ENCODE measurements around the gene ORC4. TPM values are rescaled to one million over a fixed set of nuclear protein-coding genes. Genes with fewer than 3 reads are reported as not detected.
A peak's percentile ranks its signal among the peaks of the same experiment; 100 is the strongest.
"Not testable (repeated sequence)": the region's sequence is repeated elsewhere in the genome, so short reads cannot be mapped to it uniquely, and the experiment has no call there.

Gene ORC4
- total RNA-seq, 6 experiments from 2014 or later: 26.2 to 35.4 (median 32.8) TPM

- H3K27me3 Mint-ChIP-seq (ENCODE audit: insufficient read depth): no peaks in the 10 kb centered on the region
- peak; percentile 54 for DNase-seq
- TF ChIP-seq CTCF (IDR thresholded peaks at IDR 0.05): no peak
- peak within 1 kb of the TSS; percentile 83 for H3K27ac Mint-ChIP-seq
- H3K36me3 Mint-ChIP-seq (ENCODE audit: low read depth): no peaks in the 10 kb centered on the region; the same call in 1 of the 2 replicates
- peak within 1 kb of the TSS; percentile 99 for H3K4me3 Mint-ChIP-seq
- H3K9me3 Mint-ChIP-seq: no peaks in the 10 kb centered on the region
- H3K4me1 Mint-ChIP-seq (ENCODE audit: low read depth): peaks cover 44% of the 10 kb centered on the region
Observed at GRCh38 chr2:148021059-148021861, 723 bp upstream of the ORC4 start, which contains the start of gene MBD5. TSS of gene MBD5 (plus strand) at chr2:148021091.

- TF ChIP-seq CTCF (IDR thresholded peaks at IDR 0.05): no peak
- no peaks in the 10 kb centered on the region for H3K36me3 Mint-ChIP-seq (ENCODE audit: low read depth)
- no peak overlapping the region for H3K27ac Mint-ChIP-seq
- no peaks in the 10 kb centered on the region for H3K27me3 Mint-ChIP-seq (ENCODE audit: insufficient read depth)
- DNase-seq: no peak
- H3K4me3 Mint-ChIP-seq: no peak overlapping the region
- no peaks in the 10 kb centered on the region for H3K9me3 Mint-ChIP-seq
- H3K4me1 Mint-ChIP-seq (ENCODE audit: low read depth): peaks cover 22% of the 10 kb centered on the region
Observed at GRCh38 chr2:148014616-148015015, 5.9 kb downstream of the ORC4 start.

- TF ChIP-seq CTCF (IDR thresholded peaks at IDR 0.05): no peak
- H3K4me3 Mint-ChIP-seq: no peak overlapping the region
Observed at GRCh38 chr2:148013876-148014275, 6.7 kb downstream of the ORC4 start.

GRCh38 chr2:148008411-148008810 is 12.1 kb downstream of the ORC4 start:
- H3K27me3 Mint-ChIP-seq (ENCODE audit: insufficient read depth); H3K27ac Mint-ChIP-seq; H3K4me3 Mint-ChIP-seq; DNase-seq; H3K4me1 Mint-ChIP-seq (ENCODE audit: low read depth): not testable (repeated sequence)
- peaks cover 11% of the 10 kb centered on the region for H3K9me3 Mint-ChIP-seq
- peaks cover 26% of the 10 kb centered on the region for H3K36me3 Mint-ChIP-seq (ENCODE audit: low read depth)

More at GRCh38 chr2:148013876-148014275, 6.7 kb downstream of the ORC4 start:
- no peaks in the 10 kb centered on the region for H3K36me3 Mint-ChIP-seq (ENCODE audit: low read depth)
- H3K27me3 Mint-ChIP-seq (ENCODE audit: insufficient read depth): no peaks in the 10 kb centered on the region
- no peak overlapping the region for H3K27ac Mint-ChIP-seq
- H3K4me1 Mint-ChIP-seq (ENCODE audit: low read depth): peaks cover 17% of the 10 kb centered on the region
- DNase-seq: no peak
- H3K9me3 Mint-ChIP-seq: no peaks in the 10 kb centered on the region

- no peak for DNase-seq
- H3K27ac Mint-ChIP-seq: no peak overlapping the region
- peaks cover 22% of the 10 kb centered on the region for H3K9me3 Mint-ChIP-seq
- no peak overlapping the region for H3K4me3 Mint-ChIP-seq
- no peak for TF ChIP-seq CTCF (IDR thresholded peaks at IDR 0.05)
- H3K36me3 Mint-ChIP-seq (ENCODE audit: low read depth): peaks cover 36% of the 10 kb centered on the region
- H3K4me1 Mint-ChIP-seq (ENCODE audit: low read depth): no peaks in the 10 kb centered on the region; the same call in 1 of the 2 replicates
- no peaks in the 10 kb centered on the region for H3K27me3 Mint-ChIP-seq (ENCODE audit: insufficient read depth)
Observed at GRCh38 chr2:148007219-148007900, 13.2 kb downstream of the ORC4 start.
